Endothelial cell of umbilical vein (primary cell): ENCODE measurements around the gene FOXN1. TPM values are rescaled to one million over a fixed set of nuclear protein-coding genes. Genes with fewer than 3 reads are reported as not detected.

Experiments used
- BruUV-seq: library from RNA; stranded (reverse); fragments of 400-500 nt; replicated peaks from 2 replicates; lab custom pipeline; 2021; lab: Mats Ljungman, UMichigan
- CTCF ChIA-PET: fragments of 300-600, 350-600 bp; sonication (Branson Sonifier 250); formaldehyde crosslinking; loops from one replicate; lab custom pipeline; 2021; ENCODE audit warnings: antibody characterized with exemption, inconsistent platforms; lab: Charles Lee
- POLR2A ChIA-PET: fragments of 300-600, 350-600 bp; sonication (Branson Sonifier 250); formaldehyde crosslinking; loops from one replicate; lab custom pipeline; 2021; ENCODE audit warnings: antibody characterized with exemption, inconsistent platforms; lab: Charles Lee
- DNase-seq: peaks from one replicate; pipeline ENCODE4 v3.0.0-alpha.2; 2011; ENCODE audit warnings: low read depth, low spot score
- FAIRE-seq: peaks from 2 replicates; lab custom pipeline; 2011; peaks lifted over from hg19 to GRCh38; lab: Jason Lieb, UNC
- H2AFZ ChIP-seq: 2 replicates; pipeline ENCODE4 v1.6.0; 2012; ENCODE audit warnings: low read depth, low read length, control low read depth, inconsistent platforms
- H3K27ac ChIP-seq: 2 replicates; pipeline ENCODE4 v1.5.1; 2011; ENCODE audit warnings: low read depth, mild to moderate bottlenecking, control low read depth, low read length, moderate library complexity; ENCODE audit not compliant: insufficient read depth
- H3K27me3 ChIP-seq, 2 experiments: 2 replicates each; pipeline versions ENCODE4 v1.6.0 to v1.6.1; 2011; ENCODE audit warnings: low read length in 2 of 2, mixed read lengths in 1 of 2; ENCODE audit not compliant: control insufficient read depth in 2 of 2, insufficient read depth in 2 of 2
- H3K36me3 ChIP-seq, 2 experiments: 2 replicates in 1 of 2; 3 replicates in 1 of 2; pipeline ENCODE4 v1.5.1; 2011; ENCODE audit warnings: low read length in 2 of 2, mild to moderate bottlenecking in 1 of 2, moderate library complexity in 1 of 2; ENCODE audit not compliant: control insufficient read depth in 2 of 2, insufficient read depth in 2 of 2; ENCODE audit errors: extremely low read depth in 1 of 2
- H3K4me1 ChIP-seq: 3 replicates; pipeline ENCODE4 v1.5.1; 2011; ENCODE audit warnings: mild to moderate bottlenecking, low read length; ENCODE audit not compliant: control insufficient read depth, insufficient read depth; ENCODE audit errors: extremely low read depth
- H3K4me2 ChIP-seq: 2 replicates; pipeline ENCODE4 v1.6.1; 2011; ENCODE audit warnings: low read length, control low read depth, mixed read lengths; ENCODE audit not compliant: insufficient read depth
- H3K4me3 ChIP-seq, 3 experiments: fragments of 200-600 bp in 1 of 3; sonication (generic), shearing (Covaris generic) in 1 of 3; replicated peaks in 1 of 3; 2 replicates each; pipeline ENCODE4 v1.5.1; 2011 to 2016; ENCODE audit warnings: control low read depth in 3 of 3, low read length in 3 of 3, mild to moderate bottlenecking in 2 of 3, inconsistent platforms in 1 of 3, low read depth in 1 of 3, moderate library complexity in 1 of 3; ENCODE audit not compliant: insufficient read depth in 1 of 3
- H3K79me2 ChIP-seq: 2 replicates; pipeline ENCODE4 v1.6.0; 2012; ENCODE audit warnings: low read length, inconsistent platforms; ENCODE audit not compliant: control insufficient read depth, insufficient read depth
- H3K9ac ChIP-seq: replicated peaks from 2 replicates; pipeline ENCODE3; 2011; ENCODE audit warnings: low read length, control low read depth; ENCODE audit not compliant: insufficient read depth; ENCODE audit errors: extremely low read depth
- H3K9me1 ChIP-seq: replicated peaks from 3 replicates; pipeline ENCODE4 v1.6.0; 2011; ENCODE audit warnings: mild to moderate bottlenecking, low read length; ENCODE audit not compliant: control insufficient read depth, insufficient read depth; ENCODE audit errors: extremely low read depth
- H3K9me3 ChIP-seq: replicated peaks from 2 replicates; pipeline ENCODE4 v1.5.1; 2012; ENCODE audit warnings: low read length, inconsistent platforms; ENCODE audit not compliant: control insufficient read depth, insufficient read depth
- H4K20me1 ChIP-seq: replicated peaks from 2 replicates; pipeline ENCODE3; 2011; ENCODE audit warnings: mild to moderate bottlenecking, low read length; ENCODE audit not compliant: control insufficient read depth, insufficient read depth; ENCODE audit errors: extremely low read depth
- CTCF ChIP-seq, 2 donors: IDR thresholded peaks; 1 replicate in 1 of 2; 2 replicates in 1 of 2; pipeline ENCODE4 v1.5.1; 2011; ENCODE audit warnings: low read length in 2 of 2, mild to moderate bottlenecking in 2 of 2, moderate library complexity in 2 of 2, control low read depth in 1 of 2, inconsistent platforms in 1 of 2, low read depth in 1 of 2; ENCODE audit not compliant: insufficient read depth in 1 of 2; ENCODE audit errors: extremely low read depth in 1 of 2
- EZH2 ChIP-seq: IDR thresholded peaks from 2 replicates; pipeline ENCODE4 v1.6.1; 2012; ENCODE audit warnings: borderline replicate concordance, low read depth, mild to moderate bottlenecking, moderate library complexity, low read length, inconsistent platforms; ENCODE audit not compliant: severe bottlenecking
- FOS ChIP-seq: IDR thresholded peaks from 2 replicates; pipeline ENCODE4 v1.6.1; 2011; ENCODE audit warnings: mild to moderate bottlenecking, low read length, moderate library complexity, borderline replicate concordance; ENCODE audit not compliant: insufficient read depth
- GATA2 ChIP-seq: IDR thresholded peaks from 2 replicates; pipeline ENCODE4 v1.7.0; 2011; ENCODE audit warnings: low read depth, mild to moderate bottlenecking, moderate library complexity, mixed read lengths, low read length; ENCODE audit not compliant: insufficient read length, insufficient read depth
- JUN ChIP-seq: IDR thresholded peaks from 2 replicates; pipeline ENCODE4 v1.6.1; 2011; ENCODE audit warnings: borderline replicate concordance, low read depth; ENCODE audit not compliant: insufficient read length, insufficient read depth
- MAX ChIP-seq: IDR thresholded peaks from 2 replicates; pipeline ENCODE4 v1.6.1; 2011; ENCODE audit not compliant: insufficient read depth, insufficient read length
- MYC ChIP-seq: IDR thresholded peaks from one replicate; pipeline ENCODE4 v1.6.1; 2011; ENCODE audit warnings: mild to moderate bottlenecking, low read depth, low read length
- POLR2A ChIP-seq: IDR thresholded peaks from 2 replicates; pipeline ENCODE4 v1.6.1; 2012; ENCODE audit warnings: low read depth, mild to moderate bottlenecking, control low read depth, low read length
- POLR2AphosphoS5 ChIP-seq: IDR thresholded peaks from 2 replicates; pipeline ENCODE4 v1.6.1; 2012; ENCODE audit warnings: low read depth, mild to moderate bottlenecking, control low read depth, low read length, moderate library complexity; ENCODE audit not compliant: insufficient read depth
- dilution Hi-C: fragments of 300-500 bp; cut with MboI; formaldehyde crosslinking; loops from one replicate; pipeline ENCODE4 v1.15.0; 2019; ENCODE audit warnings: low sequenced_read_pairs; ENCODE audit not compliant: extremely low pct_ligation_motif_present
- intact Hi-C: fragments of 100-400 bp; cut with micrococcal nuclease; formaldehyde crosslinking; loops from one replicate; pipeline ENCODE4 v1.10.0; 2022
- polyA plus RNA-seq, 4 experiments: library from polyadenylated mRNA; depleted of rRNA in 3 of 4; stranded (reverse) in 3 of 4; unstranded in 1 of 4; fragments of >200 nt; gene quantifications; 2 replicates each; pipeline versions ENCODE4 v1.2.1 to v1.2.3, GENCODE V29; 2011 to 2012; ENCODE audit warnings: missing spikeins in 1 of 4
- total RNA-seq: library from RNA; stranded (reverse); gene quantifications from 2 replicates; pipeline ENCODE4 v1.2.3, GENCODE V29; 2021

The FOXN1 gene
- total and polyA plus RNA-seq, 2 donors (not counting 3 experiments of a cell fraction or from before 2014, with no cell fraction given), result not detected

- Histone ChIP-seq H3K9me1 (no peaks in the 10 kb centered on the region), H3K36me3 (peaks cover 0 to 18% of the 10 kb centered on the region in 2 experiments), H3K4me1 (peaks cover 6% of the 10 kb centered on the region), H3K27ac (no peak overlapping the region), H3K4me3 (no peak overlapping the region), H3K79me2 (no peaks in the 10 kb centered on the region), H3K9me3 (no peaks in the 10 kb centered on the region), H3K9ac (no peak overlapping the region), H3K27me3 (no peaks in the 10 kb centered on the region), H4K20me1 (no peaks in the 10 kb centered on the region), H3K4me2 (no peak overlapping the region), H2AFZ (no peak overlapping the region)
- BruUV-seq, result no TSS peak
- TF ChIP-seq GATA2 (no peak), CTCF (IDR thresholded peaks at IDR 0.05; ENCODE audit: extremely low read depth in 1 of 2, insufficient read depth in 1 of 2, low read depth in 1 of 2, low read length in 2 of 2) (no peak), JUN (no peak), POLR2AphosphoS5 (no peak), MYC (no peak), POLR2A (no peak), FOS (no peak), MAX (no peak), EZH2 (no peak)
- intact Hi-C loops, result no loop called here
- POLR2A ChIA-PET, result no interaction called here
- no peak for FAIRE-seq
- dilution Hi-C loops, result no loop called here
- CTCF ChIA-PET, result interaction anchor here (1.0 to 3.9 kb wide), 7 partner anchors 8 to 64 kb away, joined by 3 to 16 read pairs (median 6); partner anchors contain the start of genes PIGS and SPAG5
- DNase-seq, result no peak
Observed at GRCh38 chr17:28549236-28550132, 43.3 kb downstream of the FOXN1 start.
